HT-29 (cell line): ENCODE data around the gene ARMCX4. TPM values are rescaled to one million over a fixed set of nuclear protein-coding genes. Genes with fewer than 3 reads are reported as not detected.
"Not testable (repeated sequence)": the region's sequence is repeated elsewhere in the genome, so short reads cannot be mapped to it uniquely, and the experiment has no call there.

ENCODE experiments used
- DNase-seq: peaks from one replicate; pipeline ENCODE4 v3.0.0-alpha.2; 2015; ENCODE audit warnings: low spot score
- total RNA-seq: library from RNA; depleted of rRNA; stranded (reverse); fragments of >200 nt; shearing (Covaris generic); gene quantifications from 2 replicates; pipeline ENCODE4 v1.2.3, GENCODE V29; 2014; rRNA removed

The ARMCX4 gene
- total RNA-seq: 0.13 and 0.43 TPM in 2 replicates

- no peak for DNase-seq
These were observed at the start of gene ARMCX4 for GRCh38 chrX:101485212-101485949. Gene ARMCX4, plus strand, starts transcription at chrX:101485456. Its CDS starts 3,134 bp downstream, at chrX:101488590.

GRCh38 chrX:101442085-101442484, 43.2 kb upstream of the ARMCX4 start:
- DNase-seq: no peak

- DNase-seq: no peak
These were observed 36.0 kb upstream of the ARMCX4 start for GRCh38 chrX:101449279-101449678.

- DNase-seq: no peak
These were observed 35.2 kb upstream of the ARMCX4 start for GRCh38 chrX:101450085-101450484.

- DNase-seq: peak; percentile 45
These were observed 34.3 kb upstream of the ARMCX4 start for GRCh38 chrX:101450961-101451360.

GRCh38 chrX:101452056-101452455, 33.2 kb upstream of the ARMCX4 start:
- DNase-seq: peak; percentile 43

- peak; percentile 4 for DNase-seq
These were observed 24.6 kb upstream of the ARMCX4 start for GRCh38 chrX:101460669-101461068.

- DNase-seq: peak; percentile 64
These were observed 22.4 kb upstream of the ARMCX4 start for GRCh38 chrX:101462892-101463291.

- no peak for DNase-seq
These were observed 6.9 kb upstream of the ARMCX4 start for GRCh38 chrX:101478366-101478765.

GRCh38 chrX:101482296-101482695, 3.0 kb upstream of the ARMCX4 start:
- DNase-seq: no peak

- DNase-seq: no peak
These were observed 1.6 kb upstream of the ARMCX4 start for GRCh38 chrX:101483705-101484104.

- DNase-seq: no peak
These were observed 1.1 kb upstream of the ARMCX4 start for GRCh38 chrX:101484135-101484534.

GRCh38 chrX:101488796-101489195, 3.5 kb downstream of the ARMCX4 start:
- no peak for DNase-seq

GRCh38 chrX:101491943-101492342, 6.7 kb downstream of the ARMCX4 start:
- no peak for DNase-seq

GRCh38 chrX:101493225-101493624, 8.0 kb downstream of the ARMCX4 start:
- no peak for DNase-seq

GRCh38 chrX:101502929-101503328, 17.7 kb downstream of the ARMCX4 start:
- DNase-seq: not testable (repeated sequence)

GRCh38 chrX:101507372-101507771, 22.1 kb downstream of the ARMCX4 start:
- DNase-seq: no peak

- DNase-seq: no peak
These were observed 22.7 kb downstream of the ARMCX4 start for GRCh38 chrX:101507986-101508385.

- no peak for DNase-seq
These were observed 45.7 kb downstream of the ARMCX4 start for GRCh38 chrX:101530944-101531343.
